ENCODE data around the gene CLCN7. TPM values are rescaled to one million over a fixed set of nuclear protein-coding genes. Genes with fewer than 3 reads are reported as not detected.

CLCN7 gene, protein sequence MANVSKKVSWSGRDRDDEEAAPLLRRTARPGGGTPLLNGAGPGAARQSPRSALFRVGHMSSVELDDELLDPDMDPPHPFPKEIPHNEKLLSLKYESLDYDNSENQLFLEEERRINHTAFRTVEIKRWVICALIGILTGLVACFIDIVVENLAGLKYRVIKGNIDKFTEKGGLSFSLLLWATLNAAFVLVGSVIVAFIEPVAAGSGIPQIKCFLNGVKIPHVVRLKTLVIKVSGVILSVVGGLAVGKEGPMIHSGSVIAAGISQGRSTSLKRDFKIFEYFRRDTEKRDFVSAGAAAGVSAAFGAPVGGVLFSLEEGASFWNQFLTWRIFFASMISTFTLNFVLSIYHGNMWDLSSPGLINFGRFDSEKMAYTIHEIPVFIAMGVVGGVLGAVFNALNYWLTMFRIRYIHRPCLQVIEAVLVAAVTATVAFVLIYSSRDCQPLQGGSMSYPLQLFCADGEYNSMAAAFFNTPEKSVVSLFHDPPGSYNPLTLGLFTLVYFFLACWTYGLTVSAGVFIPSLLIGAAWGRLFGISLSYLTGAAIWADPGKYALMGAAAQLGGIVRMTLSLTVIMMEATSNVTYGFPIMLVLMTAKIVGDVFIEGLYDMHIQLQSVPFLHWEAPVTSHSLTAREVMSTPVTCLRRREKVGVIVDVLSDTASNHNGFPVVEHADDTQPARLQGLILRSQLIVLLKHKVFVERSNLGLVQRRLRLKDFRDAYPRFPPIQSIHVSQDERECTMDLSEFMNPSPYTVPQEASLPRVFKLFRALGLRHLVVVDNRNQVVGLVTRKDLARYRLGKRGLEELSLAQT
- total RNA-seq (2021; fragmentation: NEBNext Ultra II Directional; extraction: Animal tissue kit (Norgen Biotek cat#: 25700)), result 76.5 and 81.5 TPM in 2 replicates
- 38.6 and 79.6 TPM in 2 replicates for polyA plus RNA-seq (2011; rRNA removed)
- polyA plus RNA-seq (2011; cell fraction: cytosol; rRNA removed), result 41.1 TPM
- polyA plus RNA-seq (2011; cell fraction: nucleus; rRNA removed), result 372 TPM
- polyA plus RNA-seq (2012, experiment 1 of 2), result 64.4 to 95.0 TPM (median 79.5 TPM) in 4 replicates
- 57.4 TPM for polyA plus RNA-seq (2012, experiment 2 of 2)
- polyA plus RNA-seq (2013, experiment 1 of 2), result 61.1 TPM
- 57.1 TPM for polyA plus RNA-seq (2013, experiment 2 of 2)
- polyA minus RNA-seq (2011; rRNA and poly(A)+ RNA removed), result 30.3 and 38.3 TPM in 2 replicates
- polyA minus RNA-seq (2011; cell fraction: cytosol; rRNA and poly(A)+ RNA removed), result 33.2 TPM
- 76.7 TPM for polyA minus RNA-seq (2011; cell fraction: nucleus; rRNA and poly(A)+ RNA removed)
- long read RNA-seq, experiment 1, partial matches to known transcripts, result 17 of 32 reads
- long read RNA-seq, experiment 1, other reads (novel, unspliced or antisense), result 15 of 32 reads
- long read RNA-seq, experiment 2, result 0 reads

DNA sequence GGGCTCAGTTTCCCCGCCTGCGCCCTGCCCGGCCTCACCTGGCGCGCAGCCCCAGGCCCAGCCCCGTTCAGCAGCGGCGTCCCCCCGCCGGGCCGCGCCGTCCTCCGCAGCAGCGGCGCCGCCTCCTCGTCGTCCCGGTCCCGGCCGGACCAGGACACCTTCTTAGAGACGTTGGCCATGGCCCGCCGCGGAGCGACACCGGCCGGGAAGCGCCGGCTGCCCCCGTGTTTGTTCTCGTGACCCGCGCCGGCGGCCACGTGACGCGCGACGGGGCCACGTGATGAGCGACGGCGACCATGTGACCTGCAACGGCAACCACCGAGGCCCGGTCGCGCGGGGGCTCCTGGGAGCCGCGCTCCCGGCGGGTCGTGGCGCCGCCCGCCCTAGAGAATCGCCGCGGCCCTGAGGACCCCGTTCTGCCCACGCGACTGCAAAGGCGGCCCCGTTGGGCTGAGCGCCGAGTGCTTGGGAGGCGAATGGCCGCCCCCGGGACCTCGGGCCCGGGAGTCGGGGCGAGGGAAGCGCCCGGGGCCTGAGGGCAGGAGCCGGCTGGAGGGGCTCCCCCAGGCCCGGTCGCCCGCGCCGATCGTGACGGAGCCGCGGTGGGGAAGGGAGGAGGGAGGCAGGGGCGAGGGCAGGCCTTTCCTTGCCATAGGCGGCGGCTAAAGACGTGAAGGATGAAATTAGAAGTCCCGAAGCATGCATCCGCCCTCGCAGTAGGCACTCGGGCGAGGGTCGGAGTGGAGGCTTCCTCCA is at the start of gene CLCN7:
Gene CLCN7 (minus strand): TSS at position 233 of the 756 bp plus-strand sequence. CDS start 54 bp downstream, at position 179.
- WGBS, 2 experiments (ENCODE audit: extremely low coverage in 1 of 2, insufficient coverage in 1 of 2, insufficient read length in 1 of 2, insufficient replicate concordance in 2 of 2, low coverage in 1 of 2, low lambda C conversion rate in 2 of 2, missing lambda C conversion rate in 1 of 2), result 7% methylated on average over 53 of the region's 99 CpGs; no CpG with 5 or more reads in 1 of the 2 experiments
- no peak within 1 kb of the TSS for H3K56ac ChIP-seq (replicated peaks; ENCODE audit: insufficient read length, low read depth, low read length)
- H3K36me3 ChIP-seq (ENCODE audit: control insufficient read depth in 2 of 4, insufficient read depth in 4 of 4, low read length in 3 of 4), result no peaks in the 10 kb centered on the region
- H3K4me1 ChIP-seq (replicated peaks in 1 of 4; ENCODE audit: control insufficient read depth in 3 of 4, insufficient read depth in 4 of 4, low read length in 3 of 4), result peaks cover 0 to 7% (median under 1%) of the 10 kb centered on the region in 4 experiments; a peak in 3 of 7 replicates
- H3K4me3 ChIP-seq (ENCODE audit: extremely low read depth in 1 of 4, insufficient read depth in 2 of 4, low read depth in 3 of 4, low read length in 4 of 4), result peak within 1 kb of the TSS; percentile 48 to 72 (median 60)
- H3K27ac ChIP-seq (ENCODE audit: low read depth, low read length), result peak within 1 kb of the TSS; percentile 60; the same call in 1 of the 2 replicates
- H3K4me2 ChIP-seq (ENCODE audit: insufficient read depth in 1 of 2, low read depth in 2 of 2, low read length in 2 of 2), result peak within 1 kb of the TSS; percentile 90 to 97
- ChIA-PET POLR2A (ENCODE audit: partially characterized antibody) (interaction anchor here (1.1 to 1.3 kb wide), 2 partner anchors 10 to 50 kb away, joined by 3 read pairs; no protein-coding TSS in a partner anchor), CTCF (ENCODE audit: partially characterized antibody) (interaction anchor here (0.7 to 1.4 kb wide), 2 partner anchors 19 to 92 kb away, joined by 3 to 4 read pairs; no protein-coding TSS in a partner anchor)
- H3K18ac ChIP-seq (ENCODE audit: extremely low read depth, low read length), result peak within 1 kb of the TSS; percentile 51
- peaks cover 5 to 8% of the 10 kb centered on the region in 2 experiments; a peak in 2 of 4 replicates for H3K9me3 ChIP-seq (ENCODE audit: insufficient read depth in 2 of 2, low read depth in 1 of 2, low read length in 1 of 2)
- H2BK15ac ChIP-seq (ENCODE audit: low read length), result no peak within 1 kb of the TSS
- H4K5ac ChIP-seq (ENCODE audit: insufficient read length, low read depth, low read length), result peak within 1 kb of the TSS; percentile 47
- peak within 1 kb of the TSS; percentile 71; the same call in 1 of the 2 replicates for H2AK5ac ChIP-seq (ENCODE audit: low read depth, low read length)
- peaks cover 19% of the 10 kb centered on the region for H3K79me1 ChIP-seq (ENCODE audit: low read depth, low read length)
- H4K8ac ChIP-seq (ENCODE audit: extremely low read depth, insufficient read depth, low read length), result peak within 1 kb of the TSS; percentile 98
- no peak within 1 kb of the TSS; the same call in 1 of the 2 replicates for H2AFZ ChIP-seq (ENCODE audit: low read length)
- H3K4ac ChIP-seq (replicated peaks; ENCODE audit: insufficient read length, low read depth, low read length), result no peak within 1 kb of the TSS
- no peak within 1 kb of the TSS for H2BK20ac ChIP-seq (ENCODE audit: low read length)
- peaks cover 0 to 5% (median 0%) of the 10 kb centered on the region in 4 experiments; a peak in 2 of 7 replicates for H3K27me3 ChIP-seq (replicated peaks in 1 of 4; ENCODE audit: control insufficient read depth in 3 of 4, extremely low read depth in 1 of 4, insufficient read depth in 3 of 4, low read length in 3 of 4)
- DNase-seq (ENCODE audit: low read depth in 1 of 2, low spot score in 2 of 2), result peak; percentile 25 to 93
- peak within 1 kb of the TSS; percentile 62 to 91 (median 77) for H3K9ac ChIP-seq (replicated peaks in 1 of 4; ENCODE audit: extremely low read depth in 1 of 4, low read depth in 3 of 4, low read length in 3 of 4)
- H3K14ac ChIP-seq (ENCODE audit: insufficient read length), result no peak within 1 kb of the TSS
- H3K23me2 ChIP-seq (ENCODE audit: low read depth, low read length), result peaks cover 8% of the 10 kb centered on the region
- peak within 1 kb of the TSS; percentile 38 for H2BK120ac ChIP-seq (replicated peaks; ENCODE audit: low read depth, low read length)
- peaks cover 4 to 5% of the 10 kb centered on the region in 2 experiments for H4K20me1 ChIP-seq (replicated peaks in 1 of 2; ENCODE audit: control insufficient read depth in 1 of 2, insufficient read depth in 2 of 2, low read length in 2 of 2)
- H2BK12ac ChIP-seq (ENCODE audit: low read depth, low read length), result no peak within 1 kb of the TSS
- peaks cover 4 to 40% of the 10 kb centered on the region in 2 experiments for H3K79me2 ChIP-seq (ENCODE audit: control insufficient read depth in 1 of 2, insufficient read depth in 2 of 2, low read length in 2 of 2)
- peak within 1 kb of the TSS; percentile 65 for H4K91ac ChIP-seq (replicated peaks; ENCODE audit: insufficient read length, low read length)
- FAIRE-seq, result no peak
- H3K23ac ChIP-seq (ENCODE audit: insufficient read length), result no peak within 1 kb of the TSS
- peak within 1 kb of the TSS; percentile 35; the same call in 1 of the 2 replicates for H2BK5ac ChIP-seq (ENCODE audit: low read depth, low read length)
- TF ChIP-seq BACH1 (IDR thresholded peaks at IDR 0.05; ENCODE audit: low read length) (no peak), RBBP5 (IDR thresholded peaks at IDR 0.05; ENCODE audit: borderline replicate concordance, low read depth, low read length) (0 out of 2 replicates have a peak, but pooled peaks have one; percentile 41), FOSL1 (IDR thresholded peaks at IDR 0.05; ENCODE audit: insufficient read depth, low read depth, low read length) (no peak)
- TF ChIP-seq, protein P1, sequence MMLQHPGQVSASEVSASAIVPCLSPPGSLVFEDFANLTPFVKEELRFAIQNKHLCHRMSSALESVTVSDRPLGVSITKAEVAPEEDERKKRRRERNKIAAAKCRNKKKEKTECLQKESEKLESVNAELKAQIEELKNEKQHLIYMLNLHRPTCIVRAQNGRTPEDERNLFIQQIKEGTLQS (IDR thresholded peaks at IDR 0.05; ENCODE audit: insufficient read depth, low read depth, low read length), result peak; percentile 100
